Stomach (tissue), 9 donors: Measurements from ENCODE around the gene NKPD1. TPM values are rescaled to one million over a fixed set of nuclear protein-coding genes. Genes with fewer than 3 reads are reported as not detected.

Experiments used
- DNase-seq, 2 donors: peaks; one replicate each; pipeline versions ENCODE4 v3.0.0 to v3.0.0-alpha.2; 2013 to 2019
- H3K27ac ChIP-seq, 5 donors: fragments of 200-600 bp in 4 of 5; sonication (generic) in 4 of 5; one replicate each; pipeline ENCODE4 v1.5.1; 2013 to 2019; ENCODE audit warnings: mild to moderate bottlenecking in 1 of 5, moderate library complexity in 1 of 5
- H3K27me3 ChIP-seq, 3 donors: fragments of 200-600 bp; sonication (generic); one replicate each; pipeline ENCODE4 v1.5.1; 2017 to 2019; ENCODE audit warnings: mixed run types in 1 of 3
- H3K36me3 ChIP-seq, 4 donors: fragments of 200-600 bp; sonication (generic); 1 replicate in 3 of 4; 2 replicates in 1 of 4; pipeline ENCODE4 v1.5.1; 2016 to 2019
- H3K4me1 ChIP-seq, 4 donors: fragments of 200-600 bp; sonication (generic); one replicate each; pipeline ENCODE4 v1.5.1; 2016 to 2019
- H3K4me3 ChIP-seq, 4 donors: fragments of 200-600 bp; sonication (generic) in 3 of 4; one replicate each; pipeline ENCODE4 v1.5.1; 2016 to 2019; ENCODE audit warnings: mild to moderate bottlenecking in 1 of 4
- H3K9me3 ChIP-seq, 4 donors: fragments of 200-600 bp; sonication (generic); one replicate each; pipeline ENCODE4 v1.5.1; 2016 to 2019
- CTCF ChIP-seq, 7 experiments: fragments of 450-650 bp in 4 of 7; fragments of 200-600 bp in 3 of 7; sonication (generic) in 3 of 7; IDR thresholded peaks; one replicate each; pipeline ENCODE4 v1.5.1; 2016 to 2019; ENCODE audit warnings: antibody characterized with exemption in 7 of 7, control low read depth in 2 of 7, mild to moderate bottlenecking in 1 of 7
- EP300 ChIP-seq: sonication (generic); formaldehyde crosslinking; IDR thresholded peaks from one replicate; pipeline ENCODE4 v1.6.1; 2017; ENCODE audit warnings: antibody characterized with exemption
- POLR2A ChIP-seq, 4 donors: fragments of 450-650 bp; IDR thresholded peaks; one replicate each; pipeline ENCODE4 v1.6.1; 2016; ENCODE audit warnings: antibody characterized with exemption in 4 of 4, control low read depth in 2 of 4, mild to moderate bottlenecking in 1 of 4, moderate library complexity in 1 of 4
- POLR2AphosphoS5 ChIP-seq, 3 donors: sonication (generic); formaldehyde crosslinking; IDR thresholded peaks; one replicate each; pipeline ENCODE4 v1.6.1; 2016; ENCODE audit warnings: antibody characterized with exemption in 3 of 3
- WGBS, 5 donors: extraction: QIAGEN DNeasy Blood & Tissue Kit in 3 of 5; methylation state at CpG; one replicate each; pipeline versions ENCODE4 v1.1.5 to v1.1.7; 2013 to 2018; 5-methylcytosine and 5-hydroxymethylcytosine counted together
- intact Hi-C: fragments of 100-400 bp; cut with DNase I; formaldehyde crosslinking; loops from one replicate; pipeline ENCODE4 v1.15.1; 2023; ENCODE audit warnings: low total_unique reads
- polyA plus RNA-seq, 3 donors: library from polyadenylated mRNA; stranded (reverse); fragments of 200-250 nt; gene quantifications; one replicate each; pipeline ENCODE4 v1.2.3, GENCODE V29; 2013
- total RNA-seq, 5 donors: library from RNA; depleted of rRNA; stranded (reverse); fragments of >200 nt; gene quantifications; one replicate each; pipeline versions ENCODE4 v1.1.0 to v1.2.3, GENCODE V29; 2014 to 2016
- donor health status: healthy with polysubstance abuse.
- donor health status: Bipolar disorder and iron deficiency.
- donor health status: healthy.

Gene NKPD1
- total and polyA plus RNA-seq, 8 donors, result 0.20 TPM; not detected in 7

DNA sequence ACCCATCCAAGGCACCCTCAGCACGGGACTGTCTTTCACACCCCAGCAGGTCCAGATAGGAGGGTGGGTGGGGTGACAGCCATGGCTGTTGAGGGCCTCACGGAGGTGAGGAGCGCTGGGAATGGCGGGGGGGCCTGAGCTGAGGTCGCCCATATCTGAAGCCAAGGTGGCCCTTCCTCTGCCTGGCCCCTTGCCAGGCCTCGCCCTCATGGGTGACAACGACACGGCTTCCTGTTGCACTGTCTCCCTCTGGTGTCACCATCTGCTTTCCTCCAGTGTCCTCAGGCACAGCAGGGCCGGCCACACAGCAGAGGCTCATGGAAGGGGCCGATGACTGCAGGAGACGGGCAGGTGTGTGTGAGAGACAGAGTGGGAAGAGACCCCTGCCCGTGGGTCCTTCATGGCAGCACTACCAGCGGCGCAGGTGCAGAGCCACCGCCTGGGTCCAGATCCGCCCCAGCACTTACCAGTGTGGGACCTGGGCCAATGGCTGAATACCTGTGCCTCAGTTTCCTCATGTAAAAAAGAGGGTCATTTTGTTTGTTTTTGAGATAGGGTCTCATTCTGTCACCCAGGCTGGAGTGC, 8.1 kb upstream of the NKPD1 start:
- TF ChIP-seq POLR2A (IDR thresholded peaks at IDR 0.05) (no peak), CTCF (IDR thresholded peaks at IDR 0.05) (no peak), EP300 (no peak), POLR2AphosphoS5 (IDR thresholded peaks at IDR 0.05) (no peak)
- no peaks in the 10 kb centered on the region for H3K9me3 ChIP-seq
- intact Hi-C loops, result no loop called here
- H3K4me3 ChIP-seq, result no peak overlapping the region
- H3K36me3 ChIP-seq, result peaks cover 0 to 6% (median 2%) of the 10 kb centered on the region in 4 donors
- 80 to 84% (median 81%) methylated on average over 16 of the region's 16 CpGs for WGBS, 5 donors
- H3K27ac ChIP-seq, result no peak overlapping the region
- peak in 1 of 2 donors; percentile 53 for DNase-seq
- H3K27me3 ChIP-seq, result no peaks in the 10 kb centered on the region
- peaks cover 0 to 53% (median 29%) of the 10 kb centered on the region in 4 donors for H3K4me1 ChIP-seq

GRCh38 chr19:45166723-45167252, 6.0 kb upstream of the NKPD1 start:
- intact Hi-C loops, result no loop called here
- WGBS, 5 donors, result 69 to 83% (median 73%) methylated on average over 13 to 14 of the region's 14 CpGs
- DNase-seq, result no peak

DNA sequence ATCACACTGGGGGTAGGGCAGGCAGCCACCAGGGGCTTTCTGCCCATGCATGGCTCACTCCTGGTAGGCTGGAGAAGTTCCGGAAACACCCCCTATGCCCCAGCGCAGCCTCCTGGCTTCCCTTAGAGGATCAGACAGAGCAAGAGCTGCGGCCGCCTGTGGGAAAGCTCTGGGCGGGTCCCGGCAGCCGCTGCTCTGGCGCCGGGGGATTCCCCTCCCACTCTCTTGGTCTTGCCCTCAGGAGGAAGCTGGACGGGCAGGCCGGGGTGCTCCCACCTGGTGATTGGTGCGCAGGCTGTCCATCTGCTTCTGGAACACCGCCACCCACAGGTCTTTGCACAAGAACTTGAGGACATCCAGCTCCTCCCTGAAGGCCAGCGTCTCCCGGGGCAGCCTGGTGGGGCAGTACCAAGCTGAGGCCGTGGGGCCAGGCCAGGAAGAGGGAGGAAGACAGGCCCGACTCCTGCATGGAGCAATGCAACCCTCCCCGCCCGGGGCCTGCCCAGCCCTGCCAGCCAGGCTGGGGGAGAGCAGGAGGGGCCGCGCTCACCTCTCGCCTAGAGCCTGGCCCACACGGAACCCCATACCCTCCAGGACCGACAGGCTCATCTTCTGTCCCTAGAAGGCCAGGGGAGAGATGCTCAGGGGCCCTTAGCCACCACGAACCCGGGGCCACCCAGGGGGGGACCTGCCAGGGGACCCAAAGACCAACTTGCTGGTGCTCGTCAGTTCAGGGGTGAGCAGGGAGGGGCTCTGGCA, 4.0 kb upstream of the NKPD1 start:
- Histone ChIP-seq H3K27ac (no peak overlapping the region), H3K27me3 (peaks cover 0 to 30% (median 20%) of the 10 kb centered on the region in 3 donors), H3K36me3 (peaks cover 0 to 6% (median 2%) of the 10 kb centered on the region in 4 donors), H3K4me1 (peaks cover 7 to 38% (median 34%) of the 10 kb centered on the region in 4 donors), H3K4me3 (no peak overlapping the region), H3K9me3 (no peaks in the 10 kb centered on the region)
- peak in 1 of 3 donors; percentile 28 for TF ChIP-seq POLR2AphosphoS5 (IDR thresholded peaks at IDR 0.05)
- TF ChIP-seq CTCF (IDR thresholded peaks at IDR 0.05), result no peak
- 25 to 48% (median 32%) methylated on average over 16 to 27 of the region's 27 CpGs for WGBS, 5 donors
- intact Hi-C loops, result no loop called here
- peak; percentile 82 to 89 for DNase-seq

More at GRCh38 chr19:45166723-45167252, 6.0 kb upstream of the NKPD1 start:
- H3K36me3 ChIP-seq, result peaks cover 0 to 6% (median 2%) of the 10 kb centered on the region in 4 donors
- H3K9me3 ChIP-seq, result no peaks in the 10 kb centered on the region
- no peak for TF ChIP-seq CTCF (IDR thresholded peaks at IDR 0.05)
- no peak for TF ChIP-seq POLR2AphosphoS5 (IDR thresholded peaks at IDR 0.05)
- no peak for TF ChIP-seq EP300
- no peak for TF ChIP-seq POLR2A (IDR thresholded peaks at IDR 0.05)
- H3K27ac ChIP-seq, result no peak overlapping the region
- no peak overlapping the region for H3K4me3 ChIP-seq
- H3K27me3 ChIP-seq, result peaks cover 0 to 9% (median 2%) of the 10 kb centered on the region in 3 donors
- H3K4me1 ChIP-seq, result peaks cover 2 to 44% (median 28%) of the 10 kb centered on the region in 4 donors

- Histone ChIP-seq H3K4me1 (peaks cover 7 to 37% (median 31%) of the 10 kb centered on the region in 4 donors), H3K36me3 (peaks cover 0 to 5% (median 0%) of the 10 kb centered on the region in 4 donors), H3K27ac (no peak overlapping the region), H3K4me3 (no peak overlapping the region), H3K27me3 (peaks cover 0 to 38% (median 21%) of the 10 kb centered on the region in 3 donors), H3K9me3 (no peaks in the 10 kb centered on the region)
- intact Hi-C loops, result no loop called here
- 75 to 85% (median 81%) methylated on average over 13 to 15 of the region's 15 CpGs for WGBS, 5 donors
- TF ChIP-seq POLR2AphosphoS5 (IDR thresholded peaks at IDR 0.05) (no peak), POLR2A (IDR thresholded peaks at IDR 0.05) (no peak), CTCF (IDR thresholded peaks at IDR 0.05) (no peak), EP300 (no peak)
- no peak for DNase-seq
Measured at GRCh38 chr19:45163751-45164460, 3.1 kb upstream of the NKPD1 start.
